ENCODE measurements around the gene PRG3. TPM values are rescaled to one million over a fixed set of nuclear protein-coding genes. Genes with fewer than 3 reads are reported as not detected.

The PRG3 gene
- total RNA-seq, 1 donor from 2014 or later, result not detected

- no peaks in the 10 kb centered on the region for H3K4me1 ChIP-seq
- H3K4me3 ChIP-seq, result no peak overlapping the region
- TF ChIP-seq CTCF (IDR thresholded peaks at IDR 0.05), result no peak
- no peaks in the 10 kb centered on the region for H3K9me3 ChIP-seq
- no peaks in the 10 kb centered on the region for H3K27me3 ChIP-seq
- DNase-seq (ENCODE audit: low spot score in 2 of 2), result no peak
- no peak overlapping the region for H3K27ac ChIP-seq
- no peaks in the 10 kb centered on the region for H3K36me3 ChIP-seq
- intact Hi-C loops (cut with DNase I), result no loop called here
Measured at GRCh38 chr11:57373146-57373545, 7.8 kb downstream of the PRG3 start.

- intact Hi-C loops (cut with DNase I), result no loop called here
- TF ChIP-seq CTCF (IDR thresholded peaks at IDR 0.05), result no peak
Measured at GRCh38 chr11:57370941-57371340, 10.0 kb downstream of the PRG3 start.

GRCh38 chr11:57370251-57370650, 10.7 kb downstream of the PRG3 start:
- no peak for DNase-seq (ENCODE audit: low spot score in 2 of 2)
- TF ChIP-seq CTCF (IDR thresholded peaks at IDR 0.05), result no peak
- Histone ChIP-seq H3K9me3 (no peaks in the 10 kb centered on the region), H3K4me1 (no peaks in the 10 kb centered on the region), H3K36me3 (no peaks in the 10 kb centered on the region), H3K27ac (no peak overlapping the region), H3K4me3 (no peak overlapping the region), H3K27me3 (no peaks in the 10 kb centered on the region)
- intact Hi-C loops (cut with DNase I), result no loop called here

More at GRCh38 chr11:57370941-57371340, 10.0 kb downstream of the PRG3 start:
- Histone ChIP-seq H3K9me3 (no peaks in the 10 kb centered on the region), H3K4me3 (no peak overlapping the region), H3K27me3 (no peaks in the 10 kb centered on the region), H3K27ac (no peak overlapping the region), H3K4me1 (no peaks in the 10 kb centered on the region), H3K36me3 (no peaks in the 10 kb centered on the region)
- DNase-seq (ENCODE audit: low spot score in 2 of 2), result no peak

GRCh38 chr11:57368845-57369232, 12.1 kb downstream of the PRG3 start:
- H3K4me1 ChIP-seq, result no peaks in the 10 kb centered on the region
- H3K36me3 ChIP-seq, result no peaks in the 10 kb centered on the region
- TF ChIP-seq CTCF (IDR thresholded peaks at IDR 0.05), result no peak
- H3K27me3 ChIP-seq, result no peaks in the 10 kb centered on the region
- intact Hi-C loops (cut with DNase I), result no loop called here
- no peaks in the 10 kb centered on the region for H3K9me3 ChIP-seq
- H3K27ac ChIP-seq, result no peak overlapping the region
- no peak for DNase-seq (ENCODE audit: low spot score in 2 of 2)
- no peak overlapping the region for H3K4me3 ChIP-seq

- Histone ChIP-seq H3K4me1 (no peaks in the 10 kb centered on the region), H3K27me3 (no peaks in the 10 kb centered on the region), H3K9me3 (no peaks in the 10 kb centered on the region), H3K4me3 (no peak overlapping the region), H3K27ac (no peak overlapping the region), H3K36me3 (no peaks in the 10 kb centered on the region)
- no peak for DNase-seq (ENCODE audit: low spot score in 2 of 2)
- TF ChIP-seq CTCF (IDR thresholded peaks at IDR 0.05), result no peak
- intact Hi-C loops (cut with DNase I), result no loop called here
Measured at GRCh38 chr11:57368106-57368844, 12.7 kb downstream of the PRG3 start.
